ENCODE data around the gene THSD7B.

The THSD7B gene

DNA sequence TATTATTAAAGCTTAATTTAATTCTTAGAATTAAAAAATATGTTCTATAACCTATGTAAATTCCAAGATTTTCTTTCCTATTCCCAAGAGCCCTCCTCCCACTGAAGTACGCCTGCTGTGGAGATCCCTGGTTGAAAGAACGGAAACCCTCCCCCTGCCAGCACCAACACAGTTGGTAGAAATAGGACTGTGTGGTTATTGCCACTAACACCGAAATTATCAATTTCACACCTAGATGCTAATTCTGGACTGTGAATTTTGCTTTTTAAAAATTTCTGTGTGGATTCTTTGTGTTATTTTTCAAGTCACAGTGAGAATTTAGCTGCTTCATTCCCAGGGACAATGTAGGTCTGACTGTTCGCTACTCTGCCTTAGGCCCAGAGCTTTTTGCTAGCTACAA, 893.1 kb downstream of the THSD7B start:
- no peak for DNase-seq (ENCODE audit: low spot score)
- ChIA-PET CTCF (interaction anchor here (0.6 to 1.4 kb wide), 2 partner anchors 191 to 929 kb away, joined by 3 to 4 read pairs; no protein-coding TSS in a partner anchor), POLR2A (ENCODE audit: low non-redundant PET) (no interaction called here)
- no peak for TF ChIP-seq CTCF (conservative IDR thresholded peaks at IDR 0.05; ENCODE audit: low read depth)
- H3K27ac ChIP-seq, result no peak overlapping the region

DNA sequence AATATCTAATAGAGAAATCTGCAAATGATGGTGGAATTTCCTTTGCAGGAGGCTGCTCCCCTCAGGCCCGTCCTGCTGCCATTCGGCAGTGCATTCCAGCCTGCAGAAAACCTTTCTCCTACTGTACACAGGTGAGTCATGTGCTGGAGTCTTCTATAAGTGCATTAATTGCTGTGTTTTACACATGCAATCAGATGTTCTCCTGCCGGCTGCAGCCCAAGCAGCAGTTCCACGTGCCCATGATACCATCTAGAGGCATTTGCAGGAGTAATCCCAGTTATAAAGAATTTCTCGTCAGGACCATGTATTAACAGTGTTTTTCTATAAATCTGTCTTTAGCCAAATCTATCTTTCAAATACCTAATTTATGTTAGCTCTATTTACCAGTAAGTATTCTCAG, 894.3 kb downstream of the THSD7B start:
- CTCF ChIA-PET, result interaction anchor here (0.5 to 0.6 kb wide), 3 partner anchors 14 to 1258 kb away, joined by 3 read pairs; no protein-coding TSS in a partner anchor

GRCh38 chr2:137670111-137670510, 904.8 kb downstream of the THSD7B start:
- no peak for TF ChIP-seq CTCF (conservative IDR thresholded peaks at IDR 0.05; ENCODE audit: low read depth)
- ChIA-PET POLR2A (ENCODE audit: low non-redundant PET) (no interaction called here), CTCF (no interaction called here)
- no peak overlapping the region for H3K27ac ChIP-seq
- no peak for DNase-seq (ENCODE audit: low spot score)

More for the DNA sequence above, 894.3 kb downstream of the THSD7B start:
- peak; percentile 27; the same call in 1 of the 2 replicates for TF ChIP-seq CTCF (conservative IDR thresholded peaks at IDR 0.05; ENCODE audit: low read depth)
- POLR2A ChIA-PET (ENCODE audit: low non-redundant PET), result no interaction called here
- H3K27ac ChIP-seq, result no peak overlapping the region
- DNase-seq (ENCODE audit: low spot score), result peak; percentile 34

DNA sequence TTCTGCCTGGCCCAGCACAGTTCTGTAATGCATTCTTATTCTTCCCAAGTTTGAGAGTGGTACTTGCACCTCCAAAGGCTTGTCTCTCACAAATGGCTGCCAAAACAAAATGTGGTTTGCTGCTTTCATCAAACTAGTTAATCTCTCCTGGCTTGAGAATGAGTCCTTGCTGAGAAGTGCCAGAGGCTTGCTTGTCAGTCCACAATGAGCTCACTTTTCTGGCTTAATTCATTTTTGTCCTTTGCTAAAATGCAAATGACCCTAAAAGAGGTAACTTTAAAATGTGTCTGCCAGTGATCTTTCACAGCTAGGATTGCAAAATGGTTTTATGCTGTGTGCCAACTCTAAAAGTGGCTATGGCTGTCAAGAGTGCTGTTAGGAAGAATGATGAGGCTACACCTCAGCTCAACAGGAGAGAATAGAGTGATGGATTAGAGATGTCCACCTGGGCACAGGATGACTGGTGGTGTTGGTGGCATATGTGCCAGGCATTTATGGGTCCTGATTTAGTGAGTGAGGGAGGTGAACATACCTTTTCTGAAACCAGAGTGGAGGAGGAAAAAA, 907.7 kb downstream of the THSD7B start:
- TF ChIP-seq CTCF (conservative IDR thresholded peaks at IDR 0.05; ENCODE audit: low read depth), result no peak
- ChIA-PET CTCF (interaction anchor here (0.5 kb wide), 1 partner anchor 85 kb away, joined by 3 read pairs; no protein-coding TSS in a partner anchor), POLR2A (ENCODE audit: low non-redundant PET) (no interaction called here)
- no peak for DNase-seq (ENCODE audit: low spot score)
- no peak overlapping the region for H3K27ac ChIP-seq

DNA sequence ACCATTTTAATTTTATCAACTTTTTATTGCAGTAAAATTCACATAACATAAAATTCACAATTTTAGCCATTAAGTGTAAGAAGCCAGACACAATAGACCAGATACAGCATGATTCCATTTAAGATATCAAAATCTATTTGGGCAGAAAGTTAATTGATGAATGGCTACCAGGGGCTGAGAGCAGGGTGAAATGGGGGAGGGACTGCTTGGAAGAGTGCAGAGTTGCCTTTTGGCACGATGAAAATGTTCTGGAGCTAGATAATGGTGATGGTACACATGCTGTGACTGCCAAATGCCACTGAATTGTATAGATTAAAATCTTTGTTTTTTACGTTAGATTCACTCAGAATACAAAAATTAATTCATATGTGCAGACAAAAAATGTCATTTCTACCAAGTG, 909.6 kb downstream of the THSD7B start:
- no peak overlapping the region for H3K27ac ChIP-seq
- POLR2A ChIA-PET (ENCODE audit: low non-redundant PET), result no interaction called here

DNA sequence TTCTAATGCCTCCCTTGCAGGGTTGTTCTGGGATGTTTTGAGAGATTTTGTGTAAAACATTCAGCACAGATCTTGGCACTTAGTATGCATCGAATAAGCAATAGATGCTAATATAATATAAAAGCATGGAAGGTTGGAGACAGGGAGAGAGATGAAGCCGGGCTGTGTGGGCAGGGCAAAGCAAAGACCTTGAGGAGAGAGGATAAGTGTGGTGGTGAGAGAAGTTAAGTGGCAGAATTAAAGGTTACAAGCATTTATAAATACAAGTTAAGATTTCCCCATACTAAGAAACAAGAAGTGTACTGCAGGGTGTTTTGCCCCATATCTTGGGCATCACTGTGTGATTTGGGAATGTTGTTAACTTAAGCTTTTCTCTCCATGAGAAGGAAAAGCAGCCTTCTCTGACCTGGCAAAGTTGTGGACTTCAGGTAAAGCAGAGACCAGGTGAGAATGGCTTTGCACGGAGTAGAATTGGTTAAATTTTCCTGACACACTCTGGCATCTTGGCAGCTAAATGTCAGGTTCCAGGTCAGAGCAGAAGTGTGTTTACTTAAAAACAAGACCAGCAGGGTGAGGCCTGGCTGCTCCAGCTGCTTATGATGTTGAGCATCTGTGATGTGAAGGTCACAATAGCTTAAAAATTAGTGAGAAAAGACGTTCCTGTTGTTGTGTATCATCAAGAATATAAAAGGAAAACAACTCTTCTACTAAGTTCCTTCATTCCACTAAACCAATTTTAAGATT, 910.4 kb downstream of the THSD7B start:
- ChIA-PET POLR2A (ENCODE audit: low non-redundant PET) (no interaction called here), CTCF (interaction anchor here (0.5 kb wide), 1 partner anchor 1741 kb away, joined by 3 read pairs; no protein-coding TSS in a partner anchor)

More for the DNA sequence above, 909.6 kb downstream of the THSD7B start:
- CTCF ChIA-PET, result no interaction called here
- no peak for DNase-seq (ENCODE audit: low spot score)
- TF ChIP-seq CTCF (conservative IDR thresholded peaks at IDR 0.05; ENCODE audit: low read depth), result no peak

More for the DNA sequence above, 910.4 kb downstream of the THSD7B start:
- DNase-seq (ENCODE audit: low spot score), result no peak
- no peak overlapping the region for H3K27ac ChIP-seq
- no peak for TF ChIP-seq CTCF (conservative IDR thresholded peaks at IDR 0.05; ENCODE audit: low read depth)

Data from RWPE1 (cell line).